Heart right ventricle (tissue), 16 donors: ENCODE results near the gene DCX. TPM values are rescaled to one million over a fixed set of nuclear protein-coding genes. Genes with fewer than 3 reads are reported as not detected.

Experiments used
- ATAC-seq, 8 donors: fragments of 200-7000 bp; cut with Tn5 transposase; one replicate each; pipeline ENCODE4 v1.9.1; 2020; ENCODE audit warnings: mild to moderate bottlenecking in 8 of 8, moderate library complexity in 8 of 8, moderate number of reproducible peaks in 1 of 8
- DNase-seq, 2 donors: peaks; one replicate each; pipeline ENCODE4 v3.0.0-alpha.2; 2020
- H3K27ac ChIP-seq, 10 donors: fragments of 200-600 bp; sonication (generic) in 2 of 10; one replicate each; pipeline versions ENCODE4 v1.5.0 to v1.8.0; 2020 to 2022; ENCODE audit warnings: mild to moderate bottlenecking in 3 of 10
- H3K27me3 ChIP-seq, 7 donors: fragments of 200-600 bp; one replicate each; pipeline ENCODE4 v1.8.0; 2021 to 2022; ENCODE audit warnings: mild to moderate bottlenecking in 2 of 7
- H3K36me3 ChIP-seq, 9 donors: fragments of 200-600 bp; sonication (generic) in 1 of 9; one replicate each; pipeline versions ENCODE4 v1.5.0 to v1.8.0; 2020 to 2022; ENCODE audit warnings: mild to moderate bottlenecking in 2 of 9
- H3K4me1 ChIP-seq, 9 donors: fragments of 200-600 bp; sonication (generic) in 1 of 9; one replicate each; pipeline versions ENCODE4 v1.5.0 to v1.8.0; 2020 to 2022; ENCODE audit warnings: mild to moderate bottlenecking in 4 of 9
- H3K4me3 ChIP-seq, 10 donors: fragments of 200-600 bp; sonication (generic) in 2 of 10; one replicate each; pipeline versions ENCODE4 v1.5.0 to v1.8.0; 2020 to 2022; ENCODE audit warnings: mild to moderate bottlenecking in 7 of 10, moderate library complexity in 2 of 10
- H3K9me3 ChIP-seq, 11 donors: fragments of 200-600 bp in 10 of 11; sonication (generic) in 2 of 11; one replicate each; pipeline versions ENCODE4 v1.5.0 to v1.8.0; 2013 to 2022; ENCODE audit warnings: mild to moderate bottlenecking in 2 of 11, control low read depth in 1 of 11, moderate library complexity in 1 of 11
- CTCF ChIP-seq, 9 donors: fragments of 200-600 bp; sonication (generic) in 2 of 9; IDR thresholded peaks; one replicate each; pipeline versions ENCODE4 v1.5.0 to v1.8.0; 2021 to 2022; ENCODE audit warnings: antibody characterized with exemption in 9 of 9, mild to moderate bottlenecking in 5 of 9, moderate library complexity in 1 of 9
- WGBS, 2 donors: extraction: QIAGEN DNeasy Blood & Tissue Kit; methylation state at CpG; one replicate each; pipeline ENCODE4 v1.1.7; 2013; ENCODE audit warnings: inconsistent platforms in 1 of 2; 5-methylcytosine and 5-hydroxymethylcytosine counted together
- intact Hi-C, 10 donors: fragments of 100-400 bp; cut with DNase I; formaldehyde crosslinking; loops; one replicate each; pipeline versions ENCODE4 v1.11.1 to v1.14.2; 2022
- polyA plus RNA-seq, 2 donors: library from polyadenylated mRNA; stranded (reverse); fragments of 200-250 nt; gene quantifications; one replicate each; pipeline ENCODE4 v1.2.3, GENCODE V29; 2013
- total RNA-seq, 10 donors: library from RNA; stranded (reverse); fragmentation: NEBNext Ultra II Directional in 3 of 10; extraction: Animal tissue kit (Norgen Biotek cat#: 25700) in 3 of 10; gene quantifications; one replicate each; pipeline versions ENCODE4 v1.2.1 to v1.2.4, GENCODE V29; 2021 to 2023
- donor health status: Arrhythmogenic right ventricular cardiomyopathy.
- donor health status: ischemic (EF 13 %, LVEDD 7.1; RV severe dilation, severe dysfunction).
- donor health status: healthy with polysubstance abuse.
- donor health status: DM: no; HTN: yes; CAD: no.
- donor health status: DM: no; HTN: no; CAD: no.
- donor health status: ischemic (EF 25% LVEDD 6.9; RV normal size, moderate dysfunction).
- donor health status: ischemic (EF 25% LVEDD 5.7; RV mildly dilated, moderate dysfunction).
- donor health status: healthy.
- donor health status: DM: yes; HTN: yes; CAD: no.
- donor health status: Ischemic cardiomyopathy.
- donor health status: ischemic (EF 35%, LVEDD 5.7; RV mildly dilated, moderate dysfunction).
- donor health status: nonischemic (EF 11% LVEDD 7.7; RV severe dilation, severe dysfunction).
- donor health status: DM: yes; HTN: yes; CAD: no.
- donor health status: PGD.
- donor health status: ischemic (EF 29% LVEDD 5.4; RV normal size, mild dysfunction).
- donor health status: nonischemic (EF 23%, LVEDD 6.1; RV moderate dilation, normal function).

DCX gene
- total and polyA plus RNA-seq, 12 donors: under 0.01 to 0.18 (median 0.09) TPM; not detected in 3

GRCh38 chrX:111387470-111388070, 24.4 kb downstream of the DCX start:
- H3K4me3 ChIP-seq: no peak overlapping the region
- no peaks in the 10 kb centered on the region for H3K9me3 ChIP-seq
- peaks cover 0 to 42% (median 0%) of the 10 kb centered on the region in 7 donors for H3K27me3 ChIP-seq
- H3K36me3 ChIP-seq: no peaks in the 10 kb centered on the region
- TF ChIP-seq CTCF (IDR thresholded peaks at IDR 0.05): no peak
- intact Hi-C loops: no loop called here
- H3K4me1 ChIP-seq: no peaks in the 10 kb centered on the region
- DNase-seq (no peak), ATAC-seq (no peak)
- WGBS, 2 donors: 49 to 51% methylated on average over 3 of the region's 3 CpGs
- H3K27ac ChIP-seq: no peak overlapping the region

- no peaks in the 10 kb centered on the region for H3K36me3 ChIP-seq
Observed at GRCh38 chrX:111386615-111387233, 25.3 kb downstream of the DCX start.

GRCh38 chrX:111386077-111386476, 25.9 kb downstream of the DCX start:
- intact Hi-C loops: no loop called here
- no peak for TF ChIP-seq CTCF (IDR thresholded peaks at IDR 0.05)

More at GRCh38 chrX:111386615-111387233, 25.3 kb downstream of the DCX start:
- ATAC-seq (no peak), DNase-seq (no peak)
- 90 to 96% methylated on average over 5 of the region's 5 CpGs for WGBS, 2 donors
- no peak overlapping the region for H3K4me3 ChIP-seq
- intact Hi-C loops: no loop called here
- H3K9me3 ChIP-seq: no peaks in the 10 kb centered on the region
- no peaks in the 10 kb centered on the region for H3K4me1 ChIP-seq
- no peak overlapping the region for H3K27ac ChIP-seq
- peaks cover 0 to 42% (median 0%) of the 10 kb centered on the region in 7 donors for H3K27me3 ChIP-seq
- no peak for TF ChIP-seq CTCF (IDR thresholded peaks at IDR 0.05)

GRCh38 chrX:111382277-111382676, 29.7 kb downstream of the DCX start:
- H3K27me3 ChIP-seq: peaks cover 0 to 5% (median 0%) of the 10 kb centered on the region in 7 donors
- no peak for DNase-seq
- no peaks in the 10 kb centered on the region for H3K36me3 ChIP-seq
- ATAC-seq: peak in 6 of 8 donors; percentile 35 to 81 (median 68)
- intact Hi-C loops: no loop called here
- H3K4me1 ChIP-seq: no peaks in the 10 kb centered on the region
- H3K4me3 ChIP-seq: no peak overlapping the region
- H3K9me3 ChIP-seq: no peaks in the 10 kb centered on the region
- H3K27ac ChIP-seq: peak overlapping the region in 4 of 10 donors; percentile 5 to 28 (median 14)
- TF ChIP-seq CTCF (IDR thresholded peaks at IDR 0.05): no peak

More at GRCh38 chrX:111386077-111386476, 25.9 kb downstream of the DCX start:
- H3K4me3 ChIP-seq: no peak overlapping the region
- DNase-seq: no peak
- H3K4me1 ChIP-seq: no peaks in the 10 kb centered on the region
- 74 to 81% methylated on average over 4 of the region's 4 CpGs for WGBS, 2 donors
- H3K27ac ChIP-seq: no peak overlapping the region
- H3K36me3 ChIP-seq: no peaks in the 10 kb centered on the region
- no peak for ATAC-seq
- H3K9me3 ChIP-seq: no peaks in the 10 kb centered on the region
- peaks cover 0 to 36% (median 0%) of the 10 kb centered on the region in 7 donors for H3K27me3 ChIP-seq
